PC-9 (cell line): ENCODE measurements around the gene SLC2A9. TPM values are rescaled to one million over a fixed set of nuclear protein-coding genes. Genes with fewer than 3 reads are reported as not detected.
A peak's percentile ranks its signal among the peaks of the same experiment; 100 is the strongest.

Source experiments
- BruUV-seq: library from RNA; stranded (reverse); fragments of 400-500 nt; replicated peaks from 2 replicates; lab custom pipeline; 2021; lab: Mats Ljungman, UMichigan
- CTCF ChIA-PET: fragments of 300-600 bp; sonication (Branson Sonifier 250); formaldehyde crosslinking; loops from one replicate; lab custom pipeline; 2022; ENCODE audit warnings: antibody characterized with exemption; lab: Charles Lee
- POLR2A ChIA-PET: fragments of 300-600 bp; sonication (Branson Sonifier 250); formaldehyde crosslinking; loops from one replicate; lab custom pipeline; 2022; ENCODE audit warnings: antibody characterized with exemption; ENCODE audit not compliant: unreplicated experiment; lab: Charles Lee
- DNase-seq, 2 experiments: peaks; one replicate each; pipeline versions ENCODE4 v3.0.0 to v3.0.0-alpha.2; 2015 to 2022; ENCODE audit warnings: mixed read lengths in 1 of 2
- H2AFZ ChIP-seq: fragments of 200-600 bp; sonication (generic); 2 replicates; pipeline ENCODE4 v1.8.1; 2017; ENCODE audit warnings: antibody characterized with exemption
- H3F3A ChIP-seq: fragments of 200-600 bp; sonication (generic); 2 replicates; pipeline ENCODE4 v1.8.1; 2017; ENCODE audit warnings: antibody characterized with exemption, mild to moderate bottlenecking, low read depth; ENCODE audit not compliant: insufficient read depth
- H3K27ac ChIP-seq: fragments of 200-600 bp; sonication (generic); 2 replicates; pipeline ENCODE4 v1.6.1; 2016; ENCODE audit warnings: mixed run types
- H3K27me3 ChIP-seq: fragments of 200-600 bp; sonication (generic); 2 replicates; pipeline ENCODE4 v1.6.1; 2016; ENCODE audit warnings: low read depth, mixed run types; ENCODE audit not compliant: insufficient read depth
- H3K36me3 ChIP-seq: fragments of 200-600 bp; sonication (generic); 2 replicates; pipeline ENCODE4 v1.6.1; 2016; ENCODE audit warnings: low read depth, mixed run types
- H3K4me1 ChIP-seq: fragments of 200-600 bp; sonication (generic); replicated peaks from 2 replicates; pipeline ENCODE4 v1.6.1; 2016; ENCODE audit warnings: mixed run types; ENCODE audit not compliant: insufficient read depth
- H3K4me2 ChIP-seq: fragments of 200-600 bp; sonication (generic); 2 replicates; pipeline ENCODE4 v1.6.1; 2017; ENCODE audit warnings: mixed run types
- H3K4me3 ChIP-seq: fragments of 200-600 bp; sonication (generic); 2 replicates; pipeline ENCODE4 v1.6.1; 2016; ENCODE audit warnings: mixed run types
- H3K79me2 ChIP-seq: fragments of 200-600 bp; sonication (generic); 2 replicates; pipeline ENCODE4 v1.6.1; 2017; ENCODE audit warnings: low read depth, mixed run types
- H3K9me2 ChIP-seq: fragments of 200-600 bp; sonication (generic); 2 replicates; pipeline ENCODE4 v1.8.1; 2017; ENCODE audit warnings: mild to moderate bottlenecking; ENCODE audit not compliant: insufficient read depth
- H3K9me3 ChIP-seq: fragments of 200-600 bp; sonication (generic); 2 replicates; pipeline ENCODE4 v1.8.1; 2016; ENCODE audit warnings: low read depth; ENCODE audit not compliant: insufficient read depth
- H4K20me1 ChIP-seq: fragments of 200-600 bp; sonication (generic); 2 replicates; pipeline ENCODE4 v1.8.1; 2017; ENCODE audit not compliant: insufficient read depth
- CTCF ChIP-seq: fragments of 200-600 bp; sonication (generic); conservative IDR thresholded peaks from 2 replicates; pipeline ENCODE4 v1.6.1; 2017; ENCODE audit warnings: mixed run types, antibody characterized with exemption, mild to moderate bottlenecking, moderate library complexity
- EZH2 ChIP-seq: fragments of 200-600 bp; sonication (generic); IDR thresholded peaks from 2 replicates; pipeline ENCODE4 v1.8.0; 2017; ENCODE audit warnings: antibody characterized with exemption, low read depth
- intact Hi-C: fragments of 100-400 bp; cut with micrococcal nuclease; formaldehyde crosslinking; loops from one replicate; pipeline ENCODE4 v1.10.0; 2022; ENCODE audit not compliant: unreplicated experiment
- total RNA-seq: library from RNA; stranded (reverse); gene quantifications from 2 replicates; pipeline ENCODE4 v1.2.3, GENCODE V29; 2021

SLC2A9 gene
- total RNA-seq, 1 experiment from 2014 or later: 0.28 TPM

GRCh38 chr4:10001757-10002156, 19.5 kb downstream of the SLC2A9 start:
- no peaks in the 10 kb centered on the region for H3K9me3 ChIP-seq
- POLR2A ChIA-PET: no interaction called here
- no peaks in the 10 kb centered on the region for H4K20me1 ChIP-seq
- intact Hi-C loops: no loop called here
- no peak overlapping the region for H3K4me2 ChIP-seq
- no peak overlapping the region for H2AFZ ChIP-seq
- no peak for TF ChIP-seq EZH2
- TF ChIP-seq CTCF: no peak
- peaks cover 25% of the 10 kb centered on the region for H3K4me1 ChIP-seq
- H3K36me3 ChIP-seq: no peaks in the 10 kb centered on the region
- no TSS peak for BruUV-seq
- no peaks in the 10 kb centered on the region for H3K27me3 ChIP-seq
- peaks cover 22% of the 10 kb centered on the region for H3F3A ChIP-seq
- no peak overlapping the region for H3K27ac ChIP-seq
- H3K9me2 ChIP-seq: no peaks in the 10 kb centered on the region
- CTCF ChIA-PET: no interaction called here
- DNase-seq: no peak
- no peaks in the 10 kb centered on the region for H3K79me2 ChIP-seq
- H3K4me3 ChIP-seq: no peak overlapping the region

DNA sequence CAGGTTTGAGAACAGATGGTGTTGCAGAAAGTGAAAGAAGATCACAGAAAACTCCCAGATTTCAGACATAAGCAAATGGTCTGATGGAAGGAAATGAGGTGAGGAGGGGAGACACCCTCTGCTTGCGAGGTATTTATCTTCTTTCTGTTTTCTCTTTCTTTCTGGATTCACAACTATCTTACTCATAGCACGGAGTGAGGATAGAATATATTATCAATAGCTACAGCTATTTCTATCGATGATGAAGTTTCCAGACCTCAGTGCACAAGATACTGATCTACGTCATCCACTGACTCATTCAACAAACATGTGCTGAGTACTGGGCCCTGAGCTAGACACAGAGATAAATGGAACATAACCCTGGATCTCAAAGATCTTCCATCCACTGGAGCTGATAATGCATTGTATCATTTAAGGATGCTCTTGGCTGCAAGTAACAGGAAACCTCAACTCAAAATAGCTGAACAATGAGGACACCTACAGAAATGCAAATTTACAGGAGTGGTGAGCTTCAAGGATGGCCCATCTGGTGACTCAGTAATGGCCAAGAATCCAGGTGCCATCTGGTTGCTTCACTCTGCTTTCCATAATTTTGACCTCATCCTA, 21.2 kb downstream of the SLC2A9 start:
- H3K79me2 ChIP-seq: no peaks in the 10 kb centered on the region
- ChIA-PET CTCF (no interaction called here), POLR2A (interaction anchor here (0.6 kb wide), 1 partner anchor 117 kb away, joined by 3 read pairs; the partner anchor contains the start of gene WDR1)

DNA sequence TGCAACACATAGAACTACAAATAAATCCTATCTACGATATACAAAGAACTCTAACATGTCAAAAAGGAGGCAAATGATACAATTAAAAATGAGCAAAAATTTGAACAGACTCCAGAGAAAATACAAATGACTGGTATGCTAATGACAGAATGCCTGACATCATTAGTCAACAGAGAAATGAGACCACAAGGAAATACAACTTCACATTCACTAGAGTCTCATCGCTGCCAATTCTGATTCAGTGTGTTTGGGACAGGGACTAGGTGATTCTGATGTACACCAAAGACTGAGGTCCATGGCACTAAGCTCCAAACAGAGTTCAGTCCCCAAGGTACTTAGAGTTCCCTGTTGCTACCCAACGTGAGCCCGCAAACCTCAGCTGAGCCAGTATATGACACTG, 23.4 kb downstream of the SLC2A9 start:
- TF ChIP-seq CTCF: no peak
- no peaks in the 10 kb centered on the region for H3K27me3 ChIP-seq
- ChIA-PET POLR2A (interaction anchor here (0.6 kb wide), 1 partner anchor 11 kb away, joined by 3 read pairs; no protein-coding TSS in a partner anchor), CTCF (no interaction called here)
- no peaks in the 10 kb centered on the region for H3K9me3 ChIP-seq
- no peak overlapping the region for H3K27ac ChIP-seq
- H3K9me2 ChIP-seq: no peaks in the 10 kb centered on the region
- no peaks in the 10 kb centered on the region for H3F3A ChIP-seq
- H3K4me2 ChIP-seq: no peak overlapping the region
- no peak for DNase-seq
- intact Hi-C loops: no loop called here
- no peaks in the 10 kb centered on the region for H3K79me2 ChIP-seq
- H2AFZ ChIP-seq: no peak overlapping the region
- BruUV-seq: no TSS peak
- no peak overlapping the region for H3K4me3 ChIP-seq
- H3K36me3 ChIP-seq: no peaks in the 10 kb centered on the region
- 0 out of 2 replicates have a peak, but pooled peaks cover 11% of the 10 kb centered on the region for H3K4me1 ChIP-seq
- H4K20me1 ChIP-seq: no peaks in the 10 kb centered on the region

More for the DNA sequence above, 21.2 kb downstream of the SLC2A9 start:
- peak in 1 of 2 experiments; percentile 66 for DNase-seq
- no peak overlapping the region for H3K27ac ChIP-seq
- peaks cover 5% of the 10 kb centered on the region; the same call in 1 of the 2 replicates for H3F3A ChIP-seq
- TF ChIP-seq EZH2 (no peak), CTCF (no peak)
- H3K4me2 ChIP-seq: no peak overlapping the region
- no peaks in the 10 kb centered on the region for H3K27me3 ChIP-seq
- no peaks in the 10 kb centered on the region for H3K9me2 ChIP-seq
- no peaks in the 10 kb centered on the region for H4K20me1 ChIP-seq
- no peaks in the 10 kb centered on the region for H3K9me3 ChIP-seq
- no TSS peak for BruUV-seq
- intact Hi-C loops: no loop called here
- no peak overlapping the region for H2AFZ ChIP-seq
- H3K4me3 ChIP-seq: no peak overlapping the region
- H3K4me1 ChIP-seq: peaks cover 17% of the 10 kb centered on the region
- no peaks in the 10 kb centered on the region for H3K36me3 ChIP-seq
